HL-60/S4 (cell line): ENCODE measurements around the gene KCND2.
"Not testable (repeated sequence)": the region's sequence is repeated elsewhere in the genome, so short reads cannot be mapped to it uniquely, and the experiment has no call there.

ENCODE experiments used
- in situ Hi-C: fragments of 300-500 bp; cut with MboI; formaldehyde crosslinking; loops from 2 replicates; pipeline ENCODE4 v1.14.3; 2022; ENCODE audit warnings: low sequenced_read_pairs

KCND2 gene

DNA sequence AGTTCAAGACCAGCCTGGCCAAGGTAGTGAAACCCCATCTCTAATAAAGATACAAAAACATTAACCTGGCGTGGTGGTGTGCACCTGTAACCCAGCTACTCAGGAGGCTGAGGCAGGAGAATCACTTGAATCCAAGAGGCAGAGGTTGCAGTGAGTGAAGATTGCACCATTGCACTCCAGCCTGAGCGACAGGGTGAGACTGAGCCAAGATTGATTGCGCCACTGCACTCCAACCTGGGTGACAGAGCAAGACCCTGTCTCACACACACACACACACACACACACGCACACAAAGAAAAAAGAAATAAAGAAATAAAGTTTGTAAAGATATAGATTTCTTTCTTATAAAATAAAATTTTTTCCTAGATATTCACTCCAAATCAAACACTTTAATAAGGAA, 305.7 kb downstream of the KCND2 start:
- in situ Hi-C loops, result not testable (repeated sequence)

DNA sequence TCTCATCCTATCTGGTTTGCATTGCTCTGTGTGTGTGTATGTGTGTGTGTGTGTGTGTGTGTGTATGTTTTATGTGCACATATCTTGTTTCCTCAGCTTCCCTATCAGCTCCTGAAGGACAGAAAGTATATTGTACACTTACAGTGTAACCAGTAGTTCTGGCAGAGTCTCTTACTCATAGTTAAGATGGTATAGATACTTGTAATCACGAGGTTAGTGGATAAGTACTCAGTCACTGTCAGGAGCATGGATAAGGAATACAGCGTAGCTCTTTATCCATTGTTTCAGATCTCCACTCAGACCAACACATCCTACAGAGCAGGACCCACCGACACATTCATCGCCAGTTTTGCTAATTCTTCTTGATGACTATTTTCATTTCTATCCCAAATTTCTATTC, 309.9 kb downstream of the KCND2 start:
- in situ Hi-C loops, result no loop called here

DNA sequence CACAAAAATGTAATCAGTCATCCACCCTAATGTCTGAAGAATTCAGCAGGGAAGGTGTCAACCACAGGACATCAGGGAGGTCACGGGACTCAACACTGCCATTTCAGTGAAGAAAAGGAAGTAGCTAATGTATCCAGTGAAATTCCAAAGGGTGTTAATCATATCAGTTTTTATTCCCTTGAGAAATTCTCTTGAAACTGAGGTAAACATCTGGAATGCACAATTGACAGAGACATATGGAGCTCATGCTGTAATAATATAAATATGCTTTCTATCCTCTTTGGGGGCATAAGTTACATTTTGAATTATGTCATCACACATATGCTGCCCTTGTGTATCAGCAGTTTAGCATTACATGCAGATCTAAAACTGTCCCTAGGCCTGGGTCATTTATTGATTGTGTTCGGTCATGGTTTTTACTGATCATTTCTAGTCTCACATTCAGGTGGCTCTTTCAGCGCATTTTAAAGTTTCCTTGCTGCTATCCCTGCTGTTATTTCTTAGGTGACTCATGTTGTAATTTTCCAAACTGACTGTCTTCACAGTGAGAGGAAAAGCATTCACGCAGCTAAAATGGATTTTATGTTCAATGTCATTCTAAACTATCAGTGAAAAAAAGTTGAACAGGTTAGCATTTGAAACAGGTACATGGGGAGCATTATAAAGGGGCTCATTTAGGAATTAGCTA, 311.1 kb downstream of the KCND2 start:
- in situ Hi-C loops, result no loop called here

DNA sequence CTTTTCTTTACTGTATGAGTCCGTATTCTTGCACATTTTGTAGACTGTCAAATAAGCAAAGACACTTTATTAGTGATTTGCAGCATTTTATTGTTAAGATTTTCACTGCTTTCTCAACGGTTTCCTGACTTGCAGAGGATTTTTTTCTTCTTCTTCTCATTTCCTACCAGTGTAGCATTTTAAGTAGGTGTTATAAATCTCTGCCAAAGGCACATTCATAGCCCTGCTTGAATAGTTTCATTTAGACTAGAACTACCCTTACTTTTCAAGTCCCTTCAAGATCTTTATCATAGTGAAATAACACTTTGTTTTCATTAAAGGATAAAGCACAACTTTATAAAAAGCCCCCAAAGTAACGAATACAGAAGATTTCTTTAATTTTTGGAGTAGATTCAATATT, 313.6 kb downstream of the KCND2 start:
- in situ Hi-C loops, result no loop called here

DNA sequence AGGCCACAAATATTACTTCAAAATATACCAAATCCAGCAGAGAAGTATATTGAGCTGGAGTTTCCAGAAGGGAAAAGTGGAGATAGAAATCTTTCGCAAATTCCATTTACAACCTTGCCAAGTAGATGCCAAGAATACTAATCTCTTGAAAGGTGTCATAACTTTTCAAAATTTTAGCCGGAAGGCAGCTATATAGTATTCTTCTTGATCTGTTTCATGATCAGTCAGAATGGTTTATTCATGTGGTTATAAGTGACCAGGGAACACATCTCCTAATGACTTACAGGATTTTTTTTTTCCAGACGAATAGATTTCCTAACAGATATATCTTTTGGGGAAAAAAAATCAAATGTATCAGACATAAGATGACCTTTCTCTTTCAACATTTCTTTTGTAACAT, 314.3 kb downstream of the KCND2 start:
- in situ Hi-C loops, result no loop called here

DNA sequence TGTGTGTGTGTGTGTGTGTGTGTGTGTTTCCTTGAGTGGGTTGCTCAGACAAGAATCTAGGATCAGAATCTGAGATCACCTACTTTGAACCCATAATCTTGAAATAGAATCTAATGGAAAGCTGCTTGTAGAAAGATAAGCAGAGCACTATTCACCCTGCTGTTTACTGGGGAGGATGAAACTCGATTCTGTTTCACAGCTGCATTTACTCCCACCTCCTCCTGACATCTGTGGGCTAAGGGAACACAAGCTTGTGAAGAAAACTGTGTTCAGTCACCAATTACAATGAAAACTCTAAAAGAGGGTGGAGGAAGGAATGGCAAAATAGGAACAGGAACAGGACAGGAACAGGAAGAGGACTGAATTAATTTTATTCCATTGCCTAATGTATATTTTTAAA, 315.4 kb downstream of the KCND2 start:
- in situ Hi-C loops, result no loop called here

DNA sequence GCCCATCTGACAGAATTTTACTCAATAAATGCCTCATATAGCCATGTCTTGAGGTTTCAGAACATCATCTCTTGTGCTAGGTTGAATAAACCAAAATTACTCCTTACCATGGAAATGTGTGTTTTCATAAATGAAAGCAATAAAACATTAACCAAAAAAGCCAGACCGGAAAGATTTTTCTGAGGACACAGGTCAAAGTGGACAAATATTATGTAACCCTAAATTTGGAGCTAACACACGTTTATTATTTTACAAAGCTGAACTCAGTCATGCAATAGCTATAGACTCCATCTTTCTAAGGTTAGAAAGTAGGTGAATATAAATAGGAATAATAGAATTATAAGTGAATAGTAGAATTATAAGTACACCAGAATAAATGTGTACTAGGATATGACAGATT, 315.9 kb downstream of the KCND2 start:
- in situ Hi-C loops, result no loop called here

DNA sequence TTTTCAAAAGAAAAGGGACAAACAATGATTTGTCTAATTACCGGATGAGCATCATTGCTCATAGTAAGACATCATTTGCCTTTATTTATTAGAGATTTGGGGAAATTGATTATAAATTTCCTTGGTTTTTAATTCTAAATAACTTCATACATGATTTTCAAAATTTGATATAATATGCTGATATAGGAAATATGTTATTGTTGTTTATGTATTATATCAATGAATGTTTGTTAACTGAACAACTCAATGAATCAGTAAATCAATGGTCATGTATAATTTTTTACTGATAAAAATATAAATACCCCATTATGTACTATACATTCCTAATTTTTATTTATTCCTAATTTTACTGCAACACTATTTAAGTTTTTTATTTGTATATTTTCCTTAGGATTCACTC, 327.6 kb downstream of the KCND2 start:
- in situ Hi-C loops, result no loop called here

DNA sequence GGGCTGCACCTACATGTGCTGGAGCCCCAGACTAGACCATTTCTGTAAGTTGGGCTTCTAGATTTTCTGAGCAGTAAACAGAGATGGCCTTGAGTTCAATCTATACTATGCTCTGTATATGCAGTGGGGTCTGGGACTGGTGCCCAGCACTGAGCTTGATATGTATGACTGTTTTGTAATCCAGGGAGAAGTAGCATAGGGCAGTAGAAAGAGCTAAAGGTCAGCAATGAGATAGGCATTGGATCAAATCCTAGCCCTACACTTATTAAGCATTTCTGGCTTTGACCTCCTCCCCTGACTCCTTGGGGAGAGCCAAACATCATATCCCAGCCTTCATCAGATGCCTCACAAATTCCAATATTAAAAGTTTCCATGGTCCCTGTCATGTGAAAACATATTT, 330.4 kb downstream of the KCND2 start:
- in situ Hi-C loops, result no loop called here

DNA sequence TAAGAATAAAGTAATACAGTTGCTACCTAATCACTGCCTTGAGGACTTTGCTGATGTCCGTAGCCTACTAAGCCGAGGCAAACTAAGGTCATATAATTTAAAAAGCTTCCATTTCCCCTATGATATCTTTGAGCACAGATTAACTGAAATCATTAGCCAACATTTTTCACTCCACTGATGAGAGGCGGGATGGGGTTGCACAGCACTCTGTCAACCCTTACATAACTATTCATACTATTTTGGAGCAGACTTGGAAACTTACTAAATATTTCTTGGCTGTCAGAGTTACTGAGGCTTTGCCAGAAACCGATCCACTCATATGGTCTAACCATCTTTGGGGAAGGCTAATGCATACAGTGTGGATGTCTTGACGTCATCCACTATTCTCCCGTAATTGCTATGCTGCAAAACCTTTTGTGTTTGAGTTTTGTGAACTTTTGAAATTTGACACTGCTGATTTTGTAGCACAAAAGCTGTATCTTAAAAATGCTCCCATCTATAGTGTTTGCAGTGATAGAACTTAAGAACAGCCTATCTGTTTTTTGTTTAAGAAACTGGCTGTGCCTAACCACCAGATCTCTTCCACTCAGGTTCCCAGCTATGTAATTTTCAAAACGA, 336.3 kb downstream of the KCND2 start:
- in situ Hi-C loops, result no loop called here

DNA sequence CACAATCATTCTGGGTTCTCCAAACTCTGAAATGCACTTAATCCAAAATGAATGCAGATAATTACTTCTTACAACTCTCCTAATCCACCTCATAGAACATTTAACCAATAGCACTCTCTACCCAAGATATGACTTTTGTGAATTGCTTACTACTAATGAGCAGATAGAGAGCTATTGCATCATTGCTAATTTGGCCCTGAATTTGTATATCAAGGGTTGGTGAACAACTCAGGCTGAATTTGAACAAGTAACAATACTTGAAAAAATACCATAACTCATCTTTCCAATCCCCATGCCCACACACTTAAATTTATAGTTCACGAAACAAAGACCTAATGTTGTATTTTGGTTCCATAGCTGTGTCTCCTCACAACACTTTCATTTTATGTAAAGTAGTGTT, 339.0 kb downstream of the KCND2 start:
- in situ Hi-C loops, result no loop called here

DNA sequence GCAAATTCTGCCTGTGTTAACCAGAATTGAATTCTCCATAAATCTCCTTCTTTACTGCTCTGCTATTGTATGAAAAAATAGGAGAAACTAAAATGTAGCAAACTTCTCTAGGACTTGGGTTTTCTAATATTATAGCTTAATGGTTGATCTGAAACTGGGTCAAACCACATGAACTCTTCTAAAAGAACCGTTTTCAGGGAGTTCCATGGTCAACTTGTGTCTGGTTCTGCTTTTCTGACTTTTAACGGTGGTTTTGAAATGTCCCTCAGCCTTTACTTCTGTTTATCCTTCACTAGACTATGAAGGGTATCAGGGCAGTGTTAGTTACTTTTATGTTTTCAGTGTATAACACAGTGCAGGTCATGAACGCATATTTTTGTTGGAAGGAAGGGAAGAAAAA, 342.7 kb downstream of the KCND2 start:
- in situ Hi-C loops, result no loop called here

DNA sequence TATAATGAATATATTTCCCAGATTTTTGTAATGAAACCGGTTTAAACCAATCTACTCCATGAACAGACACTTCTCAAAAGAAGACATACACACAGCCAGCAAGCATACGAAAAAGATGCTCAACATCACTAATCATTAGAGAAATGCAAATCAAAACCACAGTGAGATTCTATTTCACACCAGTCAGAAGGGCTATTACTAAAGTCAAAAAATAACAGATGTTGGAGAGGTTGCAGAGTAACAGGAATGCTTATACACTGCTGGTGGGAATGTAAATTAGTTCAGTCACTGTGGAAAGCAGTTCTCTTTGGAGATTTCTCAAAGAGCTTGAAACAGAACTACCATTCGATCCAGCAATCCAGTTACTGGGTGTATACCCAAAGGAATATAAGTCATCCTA, 344.3 kb downstream of the KCND2 start:
- in situ Hi-C loops, result no loop called here

DNA sequence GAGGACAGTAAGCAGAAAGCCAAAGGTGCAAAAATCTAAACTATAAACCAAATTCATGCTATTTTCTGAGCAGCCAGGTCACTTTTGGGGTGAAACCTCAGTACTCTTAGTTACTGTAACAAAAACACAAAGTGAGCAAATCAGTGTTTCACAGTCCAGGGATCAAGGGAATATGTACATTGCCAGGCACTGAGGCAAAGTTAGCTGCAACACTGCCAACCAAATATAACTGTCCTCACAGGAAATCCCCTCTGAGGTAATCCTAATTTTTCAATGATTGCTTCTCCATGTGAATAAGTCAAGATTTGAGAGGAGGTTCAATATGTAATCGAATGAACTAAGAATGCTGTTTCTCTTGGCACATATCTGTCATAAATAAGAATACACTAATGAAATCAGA, 355.3 kb downstream of the KCND2 start:
- in situ Hi-C loops, result no loop called here

DNA sequence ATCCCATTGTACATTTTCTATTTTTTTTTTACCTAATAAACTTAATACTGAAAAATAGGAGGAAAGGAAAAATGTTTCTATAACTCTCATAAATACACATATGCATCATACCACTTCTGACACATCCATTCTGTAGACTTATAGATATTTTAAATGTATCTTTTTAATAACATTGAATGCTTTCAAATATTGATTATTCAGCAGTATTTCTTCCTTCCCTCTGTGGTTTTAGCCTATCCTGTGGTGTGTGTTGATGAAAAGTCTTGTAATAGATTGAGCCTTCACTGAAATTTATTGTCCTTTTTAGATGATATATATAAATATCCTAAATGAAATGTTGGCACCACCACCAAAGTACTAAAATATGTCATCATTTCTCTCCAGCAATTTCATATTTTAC, 366.9 kb downstream of the KCND2 start:
- in situ Hi-C loops, result no loop called here

DNA sequence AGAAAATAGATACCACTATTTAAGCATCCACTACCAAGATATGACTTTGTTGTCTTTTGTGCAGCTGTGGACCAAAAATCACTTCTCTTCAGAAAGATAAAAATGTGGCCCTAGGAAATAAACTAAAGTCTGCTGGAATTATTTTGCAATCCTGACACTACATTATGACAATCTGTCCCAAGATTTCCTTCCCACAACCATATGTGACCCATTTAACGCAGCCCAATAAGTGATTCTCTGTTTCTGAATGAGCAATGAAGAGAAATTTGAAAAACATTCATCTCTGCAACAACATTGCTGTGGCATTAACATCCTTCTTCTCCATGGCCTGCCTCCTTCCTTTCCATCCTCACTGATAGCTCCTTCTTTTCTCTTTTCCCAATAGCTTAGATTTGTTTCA, 373.0 kb downstream of the KCND2 start:
- in situ Hi-C loops, result no loop called here

DNA sequence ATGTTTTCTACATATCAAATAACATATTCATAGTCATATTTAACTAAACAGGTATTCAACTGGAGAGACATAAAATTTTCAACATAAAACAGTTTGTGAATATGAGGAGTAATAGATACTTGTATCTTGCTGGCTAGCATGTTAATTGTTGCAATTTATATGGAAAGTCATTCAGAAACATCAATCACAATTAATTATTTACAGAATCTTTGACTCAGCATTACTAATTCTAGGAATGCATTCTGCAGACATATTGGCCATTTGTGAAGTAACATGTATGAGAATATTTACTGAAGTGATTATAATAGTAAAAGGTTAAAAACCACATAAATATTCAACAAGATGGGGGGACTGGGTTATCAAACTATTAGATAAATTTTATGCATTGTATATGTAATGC, 381.3 kb downstream of the KCND2 start:
- in situ Hi-C loops, result no loop called here

DNA sequence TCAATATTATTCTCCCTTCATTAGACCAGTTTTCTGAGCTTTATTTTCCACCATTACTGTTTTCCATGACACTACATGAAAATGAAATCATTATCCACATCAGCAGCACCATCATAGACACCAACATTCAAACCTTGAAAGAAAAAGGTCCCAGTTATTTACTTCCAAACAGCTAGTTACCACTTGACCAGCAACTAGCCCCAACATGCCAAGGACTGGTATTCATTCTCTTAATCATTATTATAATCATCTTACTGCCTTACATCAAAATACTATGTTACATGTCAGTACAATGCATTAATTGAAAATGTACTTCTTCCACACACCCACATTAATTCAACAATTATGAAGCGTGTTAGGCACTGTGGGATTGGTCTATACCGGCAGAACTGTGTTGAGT, 385.5 kb downstream of the KCND2 start:
- in situ Hi-C loops, result no loop called here

DNA sequence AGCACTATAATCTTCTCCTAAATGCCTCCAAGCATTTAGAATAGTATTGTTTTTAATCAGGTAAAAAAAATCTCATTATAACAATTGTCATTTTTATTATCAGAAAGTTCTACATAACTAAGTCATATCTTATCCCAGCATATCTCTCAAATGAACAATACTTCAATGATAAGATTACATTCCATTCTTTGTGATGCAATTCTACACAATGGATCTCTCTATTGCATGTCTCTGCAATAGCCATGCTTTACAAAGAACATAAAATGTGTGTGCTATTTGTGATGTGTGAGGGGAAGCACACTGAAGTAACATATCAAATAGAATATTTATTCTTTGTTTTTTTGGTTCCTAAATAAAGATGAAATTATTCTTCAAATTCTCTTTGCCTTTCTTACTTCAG, 389.3 kb downstream of the KCND2 start:
- in situ Hi-C loops, result no loop called here

DNA sequence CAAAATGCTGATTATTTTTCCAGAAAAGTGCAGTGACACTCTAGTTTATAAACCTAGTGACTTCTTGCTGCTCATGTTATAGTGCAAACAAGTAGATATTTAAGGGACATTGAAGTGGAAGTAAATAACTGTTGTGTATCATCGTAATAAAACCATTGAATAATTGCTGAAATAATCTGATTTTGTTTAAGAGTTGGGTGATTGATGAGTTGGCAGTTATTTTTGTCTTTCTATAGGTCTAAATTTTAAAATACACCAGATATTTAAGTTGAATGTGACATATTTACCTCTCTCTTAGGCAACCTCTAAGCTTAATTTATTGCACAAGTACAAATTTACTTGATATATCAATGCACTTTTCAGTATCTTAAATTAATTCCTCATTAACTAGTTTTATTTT, 392.1 kb downstream of the KCND2 start:
- in situ Hi-C loops, result no loop called here

DNA sequence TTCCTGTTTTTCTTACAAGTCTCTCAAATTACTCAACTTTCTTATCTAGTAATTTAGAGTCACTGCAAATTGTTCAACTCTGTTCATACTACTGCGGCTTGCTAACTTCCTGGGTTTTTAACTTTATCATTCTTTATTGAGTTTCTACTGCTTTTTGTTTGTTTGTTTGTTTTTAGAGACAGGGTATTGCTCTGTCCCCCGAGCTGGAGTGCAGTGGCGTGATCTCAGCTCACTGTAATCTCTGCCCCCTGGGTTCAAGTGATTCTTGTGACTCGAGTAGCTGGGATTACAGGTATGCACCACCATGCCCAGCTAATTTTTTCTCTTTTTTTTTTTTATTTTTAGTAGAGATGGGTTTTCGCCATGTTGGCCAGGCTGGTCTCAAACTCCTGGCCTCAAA, 402.1 kb downstream of the KCND2 start:
- in situ Hi-C loops, result no loop called here

DNA sequence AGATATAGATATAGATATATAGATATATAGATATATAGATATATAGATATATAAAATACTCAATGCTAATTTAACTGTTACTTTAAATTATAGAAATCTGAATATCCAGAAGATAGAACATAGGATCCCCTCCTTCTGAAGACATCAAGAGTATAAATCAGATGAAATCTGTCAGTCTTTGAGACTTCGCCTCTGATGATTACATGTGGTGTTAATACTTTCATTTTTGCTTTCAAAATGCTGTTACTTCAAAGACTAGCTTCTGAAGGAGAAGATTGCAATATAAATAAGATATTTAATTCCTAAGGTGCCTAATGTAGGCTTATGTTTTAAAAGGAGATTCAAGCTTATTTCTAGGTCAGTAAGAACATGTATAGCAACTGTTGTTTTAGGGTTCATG, 404.6 kb downstream of the KCND2 start:
- in situ Hi-C loops, result no loop called here

DNA sequence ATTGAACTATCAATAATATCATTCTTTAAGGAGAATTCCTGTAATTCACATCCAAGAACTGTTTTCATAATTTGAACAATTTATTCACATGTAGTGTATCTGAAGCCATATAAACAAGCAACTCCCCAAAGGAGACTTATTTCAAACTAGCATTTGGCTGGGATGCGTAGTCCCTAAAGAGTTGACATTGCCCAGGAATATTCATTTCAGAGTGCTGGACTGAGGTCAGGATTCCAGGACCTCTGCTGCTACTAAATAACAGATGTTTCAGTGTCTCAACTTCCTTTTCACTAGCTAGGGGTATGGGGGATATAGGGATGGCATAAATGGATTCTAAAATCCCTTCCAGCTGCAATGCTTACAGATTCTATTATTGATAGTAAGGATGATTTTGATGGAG, 408.0 kb downstream of the KCND2 start:
- in situ Hi-C loops, result no loop called here
